Nephron (organoid): Measurements from ENCODE around the gene ATP9A.

ENCODE experiments used
- H3K27ac Mint-ChIP-seq, 3 experiments: 2 replicates each; pipeline ENCODE4 v1.8.0; 2020; ENCODE audit warnings: mixed read lengths in 3 of 3, mild to moderate bottlenecking in 2 of 3, moderate library complexity in 1 of 3
- H3K27me3 Mint-ChIP-seq: 2 replicates; pipeline ENCODE4 v1.8.0; 2021; ENCODE audit warnings: low read depth, mild to moderate bottlenecking, moderate library complexity, mixed read lengths
- H3K36me3 Mint-ChIP-seq: 2 replicates; pipeline ENCODE4 v1.8.0; 2020; ENCODE audit warnings: low read depth, mixed read lengths
- H3K4me1 Mint-ChIP-seq: 2 replicates; pipeline ENCODE4 v1.8.0; 2020; ENCODE audit warnings: mixed read lengths
- H3K4me3 Mint-ChIP-seq, 3 experiments: 2 replicates each; pipeline ENCODE4 v1.8.0; 2020; ENCODE audit warnings: mild to moderate bottlenecking in 3 of 3, mixed read lengths in 3 of 3, moderate library complexity in 2 of 3
- H3K9me3 Mint-ChIP-seq: 2 replicates; pipeline ENCODE4 v1.8.0; 2020; ENCODE audit warnings: mixed read lengths
- CTCF ChIP-seq, 3 experiments: fragments of 200-600 bp; sonication (generic); IDR thresholded peaks; one replicate each; pipeline ENCODE4 v1.5.0; 2021; ENCODE audit warnings: antibody characterized with exemption in 3 of 3; ENCODE audit not compliant: unreplicated experiment in 3 of 3

ATP9A gene

GRCh38 chr20:51635680-51636079, 132.5 kb downstream of the ATP9A start:
- no peak overlapping the region for H3K27ac Mint-ChIP-seq
- H3K4me1 Mint-ChIP-seq, result peaks cover 26% of the 10 kb centered on the region
- no peaks in the 10 kb centered on the region for H3K9me3 Mint-ChIP-seq
- no peak overlapping the region for H3K4me3 Mint-ChIP-seq
- H3K36me3 Mint-ChIP-seq, result peaks cover 38% of the 10 kb centered on the region
- no peaks in the 10 kb centered on the region for H3K27me3 Mint-ChIP-seq
- TF ChIP-seq CTCF (IDR thresholded peaks at IDR 0.05; ENCODE audit: unreplicated experiment in 3 of 3), result no peak

GRCh38 chr20:51634877-51635276, 133.3 kb downstream of the ATP9A start:
- TF ChIP-seq CTCF (IDR thresholded peaks at IDR 0.05; ENCODE audit: unreplicated experiment in 3 of 3), result no peak
- Mint-ChIP-seq H3K36me3 (peaks cover 41% of the 10 kb centered on the region), H3K27me3 (no peaks in the 10 kb centered on the region)

GRCh38 chr20:51634257-51634656, 133.9 kb downstream of the ATP9A start:
- Mint-ChIP-seq H3K4me3 (no peak overlapping the region), H3K4me1 (peaks cover 36% of the 10 kb centered on the region), H3K9me3 (no peaks in the 10 kb centered on the region), H3K36me3 (peaks cover 41% of the 10 kb centered on the region), H3K27me3 (no peaks in the 10 kb centered on the region), H3K27ac (peak overlapping the region in 1 of 3 experiments; percentile 34)
- TF ChIP-seq CTCF (IDR thresholded peaks at IDR 0.05; ENCODE audit: unreplicated experiment in 3 of 3), result no peak

More at GRCh38 chr20:51634877-51635276, 133.3 kb downstream of the ATP9A start:
- H3K9me3 Mint-ChIP-seq, result no peaks in the 10 kb centered on the region
- no peak overlapping the region for H3K4me3 Mint-ChIP-seq
- no peak overlapping the region for H3K27ac Mint-ChIP-seq
- H3K4me1 Mint-ChIP-seq, result peaks cover 32% of the 10 kb centered on the region

- Mint-ChIP-seq H3K4me3 (no peak overlapping the region), H3K4me1 (peaks cover 43% of the 10 kb centered on the region), H3K9me3 (no peaks in the 10 kb centered on the region), H3K27me3 (no peaks in the 10 kb centered on the region), H3K27ac (peak overlapping the region in 2 of 3 experiments; percentile 48 to 53), H3K36me3 (peaks cover 45% of the 10 kb centered on the region)
- TF ChIP-seq CTCF (IDR thresholded peaks at IDR 0.05; ENCODE audit: unreplicated experiment in 3 of 3), result no peak
These were observed 134.8 kb downstream of the ATP9A start for GRCh38 chr20:51633430-51633829.

GRCh38 chr20:51631953-51632352, 136.2 kb downstream of the ATP9A start:
- Mint-ChIP-seq H3K27ac (peak overlapping the region; percentile 96 to 97 (median 97)), H3K9me3 (no peaks in the 10 kb centered on the region), H3K4me3 (peak overlapping the region in 1 of 3 experiments; percentile 2), H3K4me1 (peaks cover 47% of the 10 kb centered on the region), H3K36me3 (peaks cover 47% of the 10 kb centered on the region), H3K27me3 (no peaks in the 10 kb centered on the region)
- TF ChIP-seq CTCF (IDR thresholded peaks at IDR 0.05; ENCODE audit: unreplicated experiment in 3 of 3), result no peak
